Testis (tissue), 3 donors: ENCODE results near the gene PIP5K1B. TPM values are rescaled to one million over a fixed set of nuclear protein-coding genes. Genes with fewer than 3 reads are reported as not detected.

Source experiments
- DNase-seq: peaks from one replicate; pipeline ENCODE4 v3.0.0-alpha.2; 2019
- H3K27ac ChIP-seq, 2 donors: fragments of 200-600 bp; sonication (generic); one replicate each; pipeline ENCODE4 v1.5.1; 2019
- H3K27me3 ChIP-seq: fragments of 200-600 bp; sonication (generic); one replicate; pipeline ENCODE4 v1.5.1; 2019
- H3K36me3 ChIP-seq: fragments of 200-600 bp; sonication (generic); one replicate; pipeline ENCODE4 v1.5.1; 2017; ENCODE audit warnings: low read depth; ENCODE audit errors: missing control alignments
- H3K4me1 ChIP-seq: fragments of 200-600 bp; sonication (generic); one replicate; pipeline ENCODE4 v1.5.1; 2019
- H3K4me3 ChIP-seq, 2 donors: fragments of 200-600 bp; sonication (generic); one replicate each; pipeline ENCODE4 v1.5.1; 2017 to 2019
- H3K9me3 ChIP-seq: fragments of 200-600 bp; sonication (generic); one replicate; pipeline ENCODE4 v1.5.1; 2017
- POLR2A ChIP-seq: fragments of 450-650 bp; IDR thresholded peaks from one replicate; pipeline ENCODE4 v1.6.1; 2017; ENCODE audit warnings: antibody characterized with exemption, mild to moderate bottlenecking, moderate library complexity
- WGBS, 2 donors: methylation state at CpG; one replicate each; pipeline ENCODE4 v1.1.5; 2018; 5-methylcytosine and 5-hydroxymethylcytosine counted together
- intact Hi-C: fragments of 100-400 bp; cut with DNase I; formaldehyde crosslinking; loops from one replicate; pipeline ENCODE4 v1.15.1; 2023; ENCODE audit warnings: low total_unique reads
- polyA plus RNA-seq: library from polyadenylated mRNA; stranded (reverse); fragments of 350-450 nt; fragmentation: Illumina TruSeq; extraction: RNeasy Lipid Tissue Mini Kit (QIAGEN cat#74804); gene quantifications from one replicate; pipeline ENCODE4 v1.2.3, GENCODE V29; 2014; ENCODE audit warnings: low read depth, low replicate concordance; ENCODE audit not compliant: insufficient read depth
- total RNA-seq, 2 donors: library from RNA; depleted of rRNA; stranded (reverse); fragments of >200 nt; gene quantifications; one replicate each; pipeline ENCODE4 v1.2.3, GENCODE V29; 2016
- TF ChIP-seq, protein P1 (sequence below), 3 experiments: fragments of 450-650 bp in 2 of 3; fragments of 200-600 bp in 1 of 3; sonication (generic) in 1 of 3; IDR thresholded peaks; one replicate each; pipeline ENCODE4 v1.5.1; 2016 to 2019; ENCODE audit warnings: antibody characterized with exemption in 3 of 3, mild to moderate bottlenecking in 2 of 3, moderate library complexity in 1 of 3

Gene PIP5K1B
- total and polyA plus RNA-seq, 3 donors from 2014 or later = 53.6 to 70.5 (median 66.9) TPM

DNA sequence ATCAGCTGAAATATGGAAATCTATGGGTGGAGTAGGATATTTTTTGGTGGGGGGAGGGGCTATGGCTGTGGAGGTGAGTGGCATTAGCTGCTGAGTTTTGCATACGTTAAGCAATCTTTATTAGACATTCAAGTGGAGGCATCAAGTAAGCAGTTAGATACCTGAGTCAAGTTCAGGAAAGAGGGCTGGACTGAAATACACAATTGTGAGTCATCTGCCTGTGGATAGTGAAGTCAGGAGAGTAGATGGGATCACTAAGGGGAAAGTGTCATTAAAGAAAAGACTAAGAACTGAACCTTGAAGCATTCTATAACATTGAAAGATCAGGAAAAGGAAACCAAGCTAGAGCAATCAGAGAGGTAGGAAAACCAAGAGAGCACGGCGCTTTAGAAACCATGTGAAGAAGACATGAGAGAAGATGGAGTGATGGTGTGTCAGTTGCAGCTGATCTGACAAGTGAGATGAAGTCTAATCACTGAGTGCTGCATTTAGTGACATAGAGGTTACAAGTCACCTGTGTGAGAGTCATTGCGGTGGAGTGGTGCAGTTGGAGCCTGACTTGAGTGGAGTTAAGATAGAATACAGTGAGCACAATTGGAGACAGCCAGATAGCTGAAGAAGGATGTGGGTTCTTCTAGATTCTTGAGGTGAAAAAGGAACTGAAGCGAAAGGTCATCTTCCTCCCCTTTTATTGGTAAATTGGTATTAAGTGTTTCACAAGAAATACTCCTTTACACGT is 88.7 kb downstream of the PIP5K1B start:
- no peaks in the 10 kb centered on the region for H3K4me1 ChIP-seq
- H3K9me3 ChIP-seq = no peaks in the 10 kb centered on the region
- TF ChIP-seq POLR2A = no peak
- TF ChIP-seq, protein P1, sequence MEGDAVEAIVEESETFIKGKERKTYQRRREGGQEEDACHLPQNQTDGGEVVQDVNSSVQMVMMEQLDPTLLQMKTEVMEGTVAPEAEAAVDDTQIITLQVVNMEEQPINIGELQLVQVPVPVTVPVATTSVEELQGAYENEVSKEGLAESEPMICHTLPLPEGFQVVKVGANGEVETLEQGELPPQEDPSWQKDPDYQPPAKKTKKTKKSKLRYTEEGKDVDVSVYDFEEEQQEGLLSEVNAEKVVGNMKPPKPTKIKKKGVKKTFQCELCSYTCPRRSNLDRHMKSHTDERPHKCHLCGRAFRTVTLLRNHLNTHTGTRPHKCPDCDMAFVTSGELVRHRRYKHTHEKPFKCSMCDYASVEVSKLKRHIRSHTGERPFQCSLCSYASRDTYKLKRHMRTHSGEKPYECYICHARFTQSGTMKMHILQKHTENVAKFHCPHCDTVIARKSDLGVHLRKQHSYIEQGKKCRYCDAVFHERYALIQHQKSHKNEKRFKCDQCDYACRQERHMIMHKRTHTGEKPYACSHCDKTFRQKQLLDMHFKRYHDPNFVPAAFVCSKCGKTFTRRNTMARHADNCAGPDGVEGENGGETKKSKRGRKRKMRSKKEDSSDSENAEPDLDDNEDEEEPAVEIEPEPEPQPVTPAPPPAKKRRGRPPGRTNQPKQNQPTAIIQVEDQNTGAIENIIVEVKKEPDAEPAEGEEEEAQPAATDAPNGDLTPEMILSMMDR (IDR thresholded peaks at IDR 0.05) = no peak
- DNase-seq = no peak
- H3K4me3 ChIP-seq = no peak overlapping the region
- no peak overlapping the region for H3K27ac ChIP-seq
- no peaks in the 10 kb centered on the region for H3K36me3 ChIP-seq
- H3K27me3 ChIP-seq = no peaks in the 10 kb centered on the region
- 90 to 92% methylated on average over 6 of the region's 6 CpGs for WGBS, 2 donors
- intact Hi-C loops = no loop called here

DNA sequence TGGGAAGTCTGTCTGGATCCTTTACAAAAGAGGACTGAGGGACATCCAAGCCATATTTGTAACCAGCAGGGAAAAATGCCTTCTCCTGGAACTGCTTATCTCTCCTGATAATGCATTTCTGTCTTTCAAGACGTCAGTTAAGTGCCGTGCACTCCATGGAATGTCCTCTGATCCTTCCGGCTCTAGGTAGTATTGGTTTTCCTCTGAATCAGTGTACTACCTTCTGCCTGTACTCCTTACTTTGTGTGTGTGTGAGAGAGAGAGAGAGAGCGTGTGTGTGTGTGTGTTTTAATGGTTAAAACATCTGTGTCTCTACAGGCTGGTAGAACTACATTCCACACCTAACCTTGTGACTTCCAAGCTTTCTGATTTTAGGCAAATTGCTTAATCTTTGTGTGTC is 89.9 kb downstream of the PIP5K1B start:
- H3K4me1 ChIP-seq = no peaks in the 10 kb centered on the region
- H3K27ac ChIP-seq = peak overlapping the region; percentile 12 to 44
- no peaks in the 10 kb centered on the region for H3K36me3 ChIP-seq
- 41 to 57% methylated on average over 4 of the region's 4 CpGs for WGBS, 2 donors
- intact Hi-C loops = no loop called here
- TF ChIP-seq, protein P1 (IDR thresholded peaks at IDR 0.05) = no peak
- no peak for TF ChIP-seq POLR2A
- no peak overlapping the region for H3K4me3 ChIP-seq
- H3K27me3 ChIP-seq = no peaks in the 10 kb centered on the region
- no peak for DNase-seq
- no peaks in the 10 kb centered on the region for H3K9me3 ChIP-seq

DNA sequence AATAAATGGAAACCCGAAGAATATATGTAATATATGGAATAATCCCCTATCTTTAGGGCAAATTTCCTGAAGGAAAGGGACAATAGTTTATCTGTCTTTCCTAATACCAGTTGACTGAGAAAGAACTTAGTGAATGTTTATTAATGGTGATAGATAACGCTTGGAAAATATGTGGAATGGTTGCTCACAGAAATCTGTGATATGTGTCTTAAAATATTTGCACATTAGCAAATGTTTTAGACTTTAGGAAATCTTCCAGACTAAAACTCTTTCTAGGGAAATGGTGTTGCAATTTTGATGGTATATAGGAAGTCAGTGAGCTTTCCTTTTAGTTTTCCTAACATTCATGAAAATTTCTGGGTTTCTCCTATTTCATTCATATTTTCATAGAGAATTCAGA is 90.4 kb downstream of the PIP5K1B start:
- H3K9me3 ChIP-seq = no peaks in the 10 kb centered on the region
- H3K36me3 ChIP-seq = no peaks in the 10 kb centered on the region
- no peak overlapping the region for H3K27ac ChIP-seq
- no peak for DNase-seq
- no peak overlapping the region for H3K4me3 ChIP-seq
- H3K4me1 ChIP-seq = no peaks in the 10 kb centered on the region
- no peaks in the 10 kb centered on the region for H3K27me3 ChIP-seq
- 77 to 80% methylated on average over 2 of the region's 2 CpGs for WGBS, 2 donors
- intact Hi-C loops = no loop called here
- TF ChIP-seq, protein P1 (IDR thresholded peaks at IDR 0.05) = no peak
- no peak for TF ChIP-seq POLR2A

DNA sequence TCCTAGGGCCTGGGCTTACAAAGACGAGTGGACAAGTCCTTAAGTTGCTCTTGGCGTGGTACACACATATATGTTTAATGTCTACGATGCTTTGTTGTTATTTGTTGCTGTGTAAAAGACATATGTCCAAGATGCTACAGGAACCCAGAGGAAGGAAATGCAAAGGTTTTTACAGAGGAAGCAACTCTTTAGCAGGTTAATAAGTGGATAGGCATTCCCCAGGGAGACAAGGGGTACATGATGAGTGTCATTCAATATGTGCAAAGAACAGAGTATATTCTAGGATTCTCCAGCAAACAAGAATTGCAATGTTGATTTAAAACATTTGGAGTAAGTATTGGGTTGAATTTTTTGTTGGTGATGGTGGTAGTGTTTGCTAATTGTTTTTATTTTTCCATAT is 92.1 kb downstream of the PIP5K1B start:
- H3K27ac ChIP-seq = no peak overlapping the region
- H3K4me1 ChIP-seq = no peaks in the 10 kb centered on the region
- no peak for DNase-seq
- no peak overlapping the region for H3K4me3 ChIP-seq
- H3K9me3 ChIP-seq = no peaks in the 10 kb centered on the region
- intact Hi-C loops = no loop called here
- WGBS, 2 donors = 87 to 90% methylated on average over 3 of the region's 3 CpGs
- no peaks in the 10 kb centered on the region for H3K36me3 ChIP-seq
- TF ChIP-seq, protein P1 (IDR thresholded peaks at IDR 0.05) = no peak
- TF ChIP-seq POLR2A = no peak
- H3K27me3 ChIP-seq = no peaks in the 10 kb centered on the region

DNA sequence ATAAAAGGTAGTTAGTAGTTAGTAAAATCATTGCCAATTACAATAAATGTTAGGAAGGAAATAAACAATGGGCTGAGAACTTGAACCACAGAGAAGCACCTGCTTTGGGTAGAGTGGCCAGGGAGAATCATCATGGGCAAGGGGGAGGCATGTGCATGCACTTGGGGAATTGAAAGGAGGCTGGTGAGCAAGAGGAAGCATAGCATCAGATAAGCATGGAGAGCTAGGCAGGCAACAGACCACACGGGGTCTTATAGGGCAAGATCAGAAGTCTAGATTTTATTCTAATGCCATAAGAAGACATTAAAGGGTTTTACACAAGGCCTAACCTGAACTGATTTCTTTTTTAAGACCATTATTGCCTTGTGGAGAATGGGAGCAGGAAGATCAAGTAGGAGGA is 93.4 kb downstream of the PIP5K1B start:
- 72 to 77% methylated on average over 1 of the region's 1 CpG for WGBS, 2 donors
- no peak for TF ChIP-seq POLR2A
- TF ChIP-seq, protein P1 (IDR thresholded peaks at IDR 0.05) = no peak
- DNase-seq = no peak
- no peaks in the 10 kb centered on the region for H3K27me3 ChIP-seq
- H3K4me1 ChIP-seq = no peaks in the 10 kb centered on the region
- no peaks in the 10 kb centered on the region for H3K9me3 ChIP-seq
- H3K36me3 ChIP-seq = no peaks in the 10 kb centered on the region
- no peak overlapping the region for H3K27ac ChIP-seq
- no peak overlapping the region for H3K4me3 ChIP-seq
- intact Hi-C loops = no loop called here
